ENCODE results near the gene ZDHHC3.

Gene ZDHHC3

DNA sequence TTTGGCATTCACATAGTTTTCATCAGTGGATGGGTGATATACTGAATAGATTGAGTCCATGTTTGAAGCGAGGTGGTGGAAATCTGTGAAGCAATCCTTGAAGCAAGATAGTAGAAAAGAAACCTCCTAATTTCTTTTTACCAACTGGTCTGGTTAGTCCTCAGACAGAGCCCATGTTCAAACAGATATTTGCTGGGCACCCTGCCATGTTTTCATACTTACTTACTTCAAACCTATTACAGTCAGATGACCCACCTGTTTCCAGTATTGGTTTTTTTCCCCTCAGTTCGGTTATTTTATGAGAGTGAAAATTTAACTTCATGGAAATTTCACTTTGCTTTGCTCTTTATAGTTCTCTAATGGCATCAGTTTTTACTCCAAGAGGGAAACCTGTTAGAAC lies 23.8 kb upstream of the ZDHHC3 start:
- no peak overlapping the region for H3K27ac ChIP-seq (replicated peaks)
- TF ChIP-seq POLR2AphosphoS5 (IDR thresholded peaks at IDR 0.05; ENCODE audit: low read depth) (no peak), GABPA (IDR thresholded peaks at IDR 0.05; ENCODE audit: low read depth) (no peak), SPI1 (IDR thresholded peaks at IDR 0.05; ENCODE audit: borderline replicate concordance, low read depth) (no peak)
- TF ChIP-seq, protein P1, sequence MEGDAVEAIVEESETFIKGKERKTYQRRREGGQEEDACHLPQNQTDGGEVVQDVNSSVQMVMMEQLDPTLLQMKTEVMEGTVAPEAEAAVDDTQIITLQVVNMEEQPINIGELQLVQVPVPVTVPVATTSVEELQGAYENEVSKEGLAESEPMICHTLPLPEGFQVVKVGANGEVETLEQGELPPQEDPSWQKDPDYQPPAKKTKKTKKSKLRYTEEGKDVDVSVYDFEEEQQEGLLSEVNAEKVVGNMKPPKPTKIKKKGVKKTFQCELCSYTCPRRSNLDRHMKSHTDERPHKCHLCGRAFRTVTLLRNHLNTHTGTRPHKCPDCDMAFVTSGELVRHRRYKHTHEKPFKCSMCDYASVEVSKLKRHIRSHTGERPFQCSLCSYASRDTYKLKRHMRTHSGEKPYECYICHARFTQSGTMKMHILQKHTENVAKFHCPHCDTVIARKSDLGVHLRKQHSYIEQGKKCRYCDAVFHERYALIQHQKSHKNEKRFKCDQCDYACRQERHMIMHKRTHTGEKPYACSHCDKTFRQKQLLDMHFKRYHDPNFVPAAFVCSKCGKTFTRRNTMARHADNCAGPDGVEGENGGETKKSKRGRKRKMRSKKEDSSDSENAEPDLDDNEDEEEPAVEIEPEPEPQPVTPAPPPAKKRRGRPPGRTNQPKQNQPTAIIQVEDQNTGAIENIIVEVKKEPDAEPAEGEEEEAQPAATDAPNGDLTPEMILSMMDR (IDR thresholded peaks at IDR 0.05; ENCODE audit: insufficient read depth, low read length): no peak
- TF ChIP-seq, protein P2, sequence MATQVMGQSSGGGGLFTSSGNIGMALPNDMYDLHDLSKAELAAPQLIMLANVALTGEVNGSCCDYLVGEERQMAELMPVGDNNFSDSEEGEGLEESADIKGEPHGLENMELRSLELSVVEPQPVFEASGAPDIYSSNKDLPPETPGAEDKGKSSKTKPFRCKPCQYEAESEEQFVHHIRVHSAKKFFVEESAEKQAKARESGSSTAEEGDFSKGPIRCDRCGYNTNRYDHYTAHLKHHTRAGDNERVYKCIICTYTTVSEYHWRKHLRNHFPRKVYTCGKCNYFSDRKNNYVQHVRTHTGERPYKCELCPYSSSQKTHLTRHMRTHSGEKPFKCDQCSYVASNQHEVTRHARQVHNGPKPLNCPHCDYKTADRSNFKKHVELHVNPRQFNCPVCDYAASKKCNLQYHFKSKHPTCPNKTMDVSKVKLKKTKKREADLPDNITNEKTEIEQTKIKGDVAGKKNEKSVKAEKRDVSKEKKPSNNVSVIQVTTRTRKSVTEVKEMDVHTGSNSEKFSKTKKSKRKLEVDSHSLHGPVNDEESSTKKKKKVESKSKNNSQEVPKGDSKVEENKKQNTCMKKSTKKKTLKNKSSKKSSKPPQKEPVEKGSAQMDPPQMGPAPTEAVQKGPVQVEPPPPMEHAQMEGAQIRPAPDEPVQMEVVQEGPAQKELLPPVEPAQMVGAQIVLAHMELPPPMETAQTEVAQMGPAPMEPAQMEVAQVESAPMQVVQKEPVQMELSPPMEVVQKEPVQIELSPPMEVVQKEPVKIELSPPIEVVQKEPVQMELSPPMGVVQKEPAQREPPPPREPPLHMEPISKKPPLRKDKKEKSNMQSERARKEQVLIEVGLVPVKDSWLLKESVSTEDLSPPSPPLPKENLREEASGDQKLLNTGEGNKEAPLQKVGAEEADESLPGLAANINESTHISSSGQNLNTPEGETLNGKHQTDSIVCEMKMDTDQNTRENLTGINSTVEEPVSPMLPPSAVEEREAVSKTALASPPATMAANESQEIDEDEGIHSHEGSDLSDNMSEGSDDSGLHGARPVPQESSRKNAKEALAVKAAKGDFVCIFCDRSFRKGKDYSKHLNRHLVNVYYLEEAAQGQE (IDR thresholded peaks at IDR 0.05; ENCODE audit: insufficient replicate concordance, low read depth): no peak
- no peak overlapping the region for H3K4me3 ChIP-seq (replicated peaks; ENCODE audit: insufficient read depth, low read length)
- H3K27me3 ChIP-seq (ENCODE audit: insufficient read depth, poor library complexity, severe bottlenecking): no peaks in the 10 kb centered on the region
- no peak for DNase-seq (ENCODE audit: low read depth in 1 of 2, low spot score in 1 of 2)

DNA sequence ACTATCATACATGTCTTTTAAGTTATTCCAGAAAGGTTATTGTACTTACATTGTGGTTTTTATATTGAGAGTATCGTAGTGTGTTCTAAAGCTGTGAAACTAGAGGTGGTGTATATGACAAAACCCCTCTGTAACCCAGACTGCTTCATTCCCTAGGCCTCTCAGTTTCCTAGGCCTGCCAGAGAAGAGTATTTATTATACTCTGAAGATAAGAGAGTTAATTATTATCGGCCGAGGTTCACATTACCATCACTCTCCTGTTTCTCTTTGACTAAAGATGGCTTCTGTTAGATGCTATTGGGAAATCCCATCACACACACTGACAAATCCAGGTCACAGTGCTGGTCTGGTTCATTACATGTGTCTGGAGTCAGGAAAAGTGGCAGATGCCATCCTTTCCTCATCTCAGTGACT lies 20.6 kb upstream of the ZDHHC3 start:
- no peak overlapping the region for H3K27ac ChIP-seq (replicated peaks)
- H3K4me3 ChIP-seq (replicated peaks; ENCODE audit: insufficient read depth, low read length): no peak overlapping the region
- no peak for DNase-seq (ENCODE audit: low read depth in 1 of 2, low spot score in 1 of 2)
- H3K27me3 ChIP-seq (ENCODE audit: insufficient read depth, poor library complexity, severe bottlenecking): no peaks in the 10 kb centered on the region
- TF ChIP-seq POLR2AphosphoS5 (IDR thresholded peaks at IDR 0.05; ENCODE audit: low read depth): no peak
- TF ChIP-seq SPI1 (IDR thresholded peaks at IDR 0.05; ENCODE audit: borderline replicate concordance, low read depth): no peak
- no peak for TF ChIP-seq GABPA (IDR thresholded peaks at IDR 0.05; ENCODE audit: low read depth)
- TF ChIP-seq, protein P2 (IDR thresholded peaks at IDR 0.05; ENCODE audit: insufficient replicate concordance, low read depth): no peak
- TF ChIP-seq, protein P1 (IDR thresholded peaks at IDR 0.05; ENCODE audit: insufficient read depth, low read length): no peak

DNA sequence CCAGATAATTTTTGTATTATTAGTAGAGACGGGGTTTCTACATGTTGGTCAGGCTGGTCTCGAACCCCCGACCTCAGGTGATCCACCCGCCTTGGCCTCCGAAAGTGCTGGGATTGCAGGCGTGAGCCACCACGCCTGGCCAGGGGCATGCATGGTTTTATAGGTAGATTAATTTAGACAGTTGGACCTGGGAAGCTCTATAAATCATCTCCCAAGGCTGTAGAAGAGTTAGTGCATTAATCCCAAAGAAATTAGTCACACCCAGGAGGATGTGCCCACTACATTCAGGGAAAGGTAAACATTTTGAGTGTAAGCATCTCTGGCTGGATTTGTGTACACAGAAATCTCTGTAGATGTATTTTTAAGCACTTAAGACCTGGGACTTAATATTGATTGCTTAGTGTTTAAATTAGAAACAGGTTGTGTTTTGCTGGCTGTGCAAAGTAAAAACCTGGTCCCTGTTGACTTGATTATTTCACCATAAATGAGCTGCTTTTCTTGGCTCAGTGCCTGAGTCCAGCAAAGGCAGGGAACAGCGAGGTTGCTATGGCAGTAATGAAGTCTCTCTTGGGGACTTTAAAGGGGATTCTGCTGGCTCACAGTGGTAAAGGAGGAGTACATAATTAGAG lies 19.3 kb upstream of the ZDHHC3 start:
- Histone ChIP-seq H3K27ac (replicated peaks) (no peak overlapping the region), H3K27me3 (ENCODE audit: insufficient read depth, poor library complexity, severe bottlenecking) (no peaks in the 10 kb centered on the region), H3K4me3 (replicated peaks; ENCODE audit: insufficient read depth, low read length) (no peak overlapping the region)
- TF ChIP-seq SPI1 (IDR thresholded peaks at IDR 0.05; ENCODE audit: borderline replicate concordance, low read depth): no peak
- no peak for TF ChIP-seq POLR2AphosphoS5 (IDR thresholded peaks at IDR 0.05; ENCODE audit: low read depth)
- TF ChIP-seq, protein P1 (IDR thresholded peaks at IDR 0.05; ENCODE audit: insufficient read depth, low read length): no peak
- no peak for TF ChIP-seq GABPA (IDR thresholded peaks at IDR 0.05; ENCODE audit: low read depth)
- TF ChIP-seq, protein P2 (IDR thresholded peaks at IDR 0.05; ENCODE audit: insufficient replicate concordance, low read depth): no peak
- DNase-seq (ENCODE audit: low read depth in 1 of 2, low spot score in 1 of 2): no peak
